ENCODE measurements around the gene PTGFRN.

DNA sequence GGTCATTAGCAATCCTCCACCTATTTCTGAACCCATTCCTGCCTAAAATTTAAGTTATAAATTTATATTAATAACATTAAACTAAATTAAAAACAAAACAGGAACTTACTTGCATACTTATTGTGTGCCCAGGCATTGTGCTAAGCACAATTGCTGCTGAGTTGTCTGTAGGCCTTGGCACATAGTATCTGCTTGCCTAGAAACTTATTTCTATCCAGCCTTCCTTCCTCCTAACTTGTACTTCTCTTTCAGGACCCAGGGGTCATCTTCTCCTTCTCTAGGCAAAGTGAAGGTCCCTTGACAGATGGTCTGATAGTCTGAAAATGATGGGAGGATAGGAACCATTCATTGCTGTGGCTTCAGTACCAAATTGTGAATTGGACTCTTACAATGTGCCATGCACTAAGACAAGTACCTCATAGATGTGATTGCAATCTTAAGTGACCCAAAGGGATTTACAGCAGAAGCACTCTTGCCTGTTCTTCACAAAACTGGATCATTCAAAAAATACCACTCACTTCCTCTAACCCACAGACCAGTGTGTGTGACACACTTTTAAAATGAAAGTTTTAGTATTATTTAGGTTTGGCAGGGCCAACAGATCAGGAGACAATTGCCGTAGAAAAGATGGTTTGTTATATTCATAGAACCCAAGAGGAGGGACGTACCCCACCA lies 81.6 kb downstream of the PTGFRN start:
- TF ChIP-seq, protein P1, sequence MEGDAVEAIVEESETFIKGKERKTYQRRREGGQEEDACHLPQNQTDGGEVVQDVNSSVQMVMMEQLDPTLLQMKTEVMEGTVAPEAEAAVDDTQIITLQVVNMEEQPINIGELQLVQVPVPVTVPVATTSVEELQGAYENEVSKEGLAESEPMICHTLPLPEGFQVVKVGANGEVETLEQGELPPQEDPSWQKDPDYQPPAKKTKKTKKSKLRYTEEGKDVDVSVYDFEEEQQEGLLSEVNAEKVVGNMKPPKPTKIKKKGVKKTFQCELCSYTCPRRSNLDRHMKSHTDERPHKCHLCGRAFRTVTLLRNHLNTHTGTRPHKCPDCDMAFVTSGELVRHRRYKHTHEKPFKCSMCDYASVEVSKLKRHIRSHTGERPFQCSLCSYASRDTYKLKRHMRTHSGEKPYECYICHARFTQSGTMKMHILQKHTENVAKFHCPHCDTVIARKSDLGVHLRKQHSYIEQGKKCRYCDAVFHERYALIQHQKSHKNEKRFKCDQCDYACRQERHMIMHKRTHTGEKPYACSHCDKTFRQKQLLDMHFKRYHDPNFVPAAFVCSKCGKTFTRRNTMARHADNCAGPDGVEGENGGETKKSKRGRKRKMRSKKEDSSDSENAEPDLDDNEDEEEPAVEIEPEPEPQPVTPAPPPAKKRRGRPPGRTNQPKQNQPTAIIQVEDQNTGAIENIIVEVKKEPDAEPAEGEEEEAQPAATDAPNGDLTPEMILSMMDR (IDR thresholded peaks at IDR 0.05) = no peak
- no peak for TF ChIP-seq POLR2A (IDR thresholded peaks at IDR 0.05)
